NCI-H1930 (cell line): ENCODE data around the gene TOGARAM2.
"Not testable (repeated sequence)": the region's sequence is repeated elsewhere in the genome, so short reads cannot be mapped to it uniquely, and the experiment has no call there.

Experiments used
- DNase-seq, 2 experiments: peaks; one replicate each; lab custom pipeline; 2025; lab: John Stamatoyannopoulos, UW

The TOGARAM2 gene

GRCh38 chr2:29073933-29074332 lies 92.8 kb downstream of the TOGARAM2 start:
- DNase-seq: no peak

- no peak for DNase-seq
Observed at GRCh38 chr2:29074411-29074810, 93.3 kb downstream of the TOGARAM2 start, which contains the start of gene PCARE. Gene PCARE, minus strand, starts transcription at chr2:29074523. Its CDS starts 262 bp downstream, at chr2:29074261.

- no peak for DNase-seq
Observed at GRCh38 chr2:29075894-29076705, 95.0 kb downstream of the TOGARAM2 start.

GRCh38 chr2:29079887-29080286 lies 98.8 kb downstream of the TOGARAM2 start:
- DNase-seq: no peak

GRCh38 chr2:29080886-29081743 lies 100.0 kb downstream of the TOGARAM2 start:
- DNase-seq: no peak

GRCh38 chr2:29082804-29083495 lies 101.9 kb downstream of the TOGARAM2 start:
- no peak for DNase-seq

GRCh38 chr2:29084554-29084953 lies 103.5 kb downstream of the TOGARAM2 start:
- DNase-seq: no peak

GRCh38 chr2:29090311-29090710 lies 109.2 kb downstream of the TOGARAM2 start:
- not testable (repeated sequence) for DNase-seq

- DNase-seq: no peak
Observed at GRCh38 chr2:29096969-29097368, 115.9 kb downstream of the TOGARAM2 start.

- DNase-seq: no peak
Observed at GRCh38 chr2:29097569-29097968, 116.5 kb downstream of the TOGARAM2 start.

- DNase-seq: no peak
Observed at GRCh38 chr2:29100564-29100963, 119.5 kb downstream of the TOGARAM2 start.
